Thyroid gland (tissue), 4 donors: ENCODE data around the gene ITGB4.

Experiments used
- POLR2A ChIP-seq, 2 donors: fragments of 450-650 bp; IDR thresholded peaks; one replicate each; pipeline ENCODE4 v1.6.1; 2017; ENCODE audit warnings: antibody characterized with exemption in 2 of 2, mild to moderate bottlenecking in 2 of 2, moderate library complexity in 1 of 2
- TF ChIP-seq, protein P1 (sequence below), 6 experiments: fragments of 200-600 bp in 3 of 6; fragments of 450-650 bp in 3 of 6; sonication (generic) in 3 of 6; IDR thresholded peaks; one replicate each; pipeline ENCODE4 v1.5.1; 2016 to 2019; ENCODE audit warnings: antibody characterized with exemption in 6 of 6, mild to moderate bottlenecking in 2 of 6, inconsistent platforms in 1 of 6, moderate library complexity in 1 of 6

DNA sequence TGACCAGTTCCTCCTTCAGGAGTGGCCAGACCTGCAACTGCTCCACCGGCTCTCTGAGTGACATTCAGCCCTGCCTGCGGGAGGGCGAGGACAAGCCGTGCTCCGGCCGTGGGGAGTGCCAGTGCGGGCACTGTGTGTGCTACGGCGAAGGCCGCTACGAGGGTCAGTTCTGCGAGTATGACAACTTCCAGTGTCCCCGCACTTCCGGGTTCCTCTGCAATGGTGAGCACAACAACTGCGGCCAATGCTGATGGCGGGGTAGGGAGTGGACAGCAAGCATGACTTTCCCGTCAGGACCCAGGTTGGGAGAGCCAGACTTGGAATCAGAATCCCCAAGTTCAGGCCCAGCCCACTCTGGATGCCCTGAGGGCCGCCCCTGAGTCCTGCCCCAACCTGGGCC is 12.2 kb downstream of the ITGB4 start:
- TF ChIP-seq, protein P1, sequence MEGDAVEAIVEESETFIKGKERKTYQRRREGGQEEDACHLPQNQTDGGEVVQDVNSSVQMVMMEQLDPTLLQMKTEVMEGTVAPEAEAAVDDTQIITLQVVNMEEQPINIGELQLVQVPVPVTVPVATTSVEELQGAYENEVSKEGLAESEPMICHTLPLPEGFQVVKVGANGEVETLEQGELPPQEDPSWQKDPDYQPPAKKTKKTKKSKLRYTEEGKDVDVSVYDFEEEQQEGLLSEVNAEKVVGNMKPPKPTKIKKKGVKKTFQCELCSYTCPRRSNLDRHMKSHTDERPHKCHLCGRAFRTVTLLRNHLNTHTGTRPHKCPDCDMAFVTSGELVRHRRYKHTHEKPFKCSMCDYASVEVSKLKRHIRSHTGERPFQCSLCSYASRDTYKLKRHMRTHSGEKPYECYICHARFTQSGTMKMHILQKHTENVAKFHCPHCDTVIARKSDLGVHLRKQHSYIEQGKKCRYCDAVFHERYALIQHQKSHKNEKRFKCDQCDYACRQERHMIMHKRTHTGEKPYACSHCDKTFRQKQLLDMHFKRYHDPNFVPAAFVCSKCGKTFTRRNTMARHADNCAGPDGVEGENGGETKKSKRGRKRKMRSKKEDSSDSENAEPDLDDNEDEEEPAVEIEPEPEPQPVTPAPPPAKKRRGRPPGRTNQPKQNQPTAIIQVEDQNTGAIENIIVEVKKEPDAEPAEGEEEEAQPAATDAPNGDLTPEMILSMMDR (IDR thresholded peaks at IDR 0.05) = no peak
- no peak for TF ChIP-seq POLR2A (IDR thresholded peaks at IDR 0.05)
